Thoracic aorta (tissue), 2 donors: ENCODE measurements around the gene KLK10. TPM values are rescaled to one million over a fixed set of nuclear protein-coding genes. Genes with fewer than 3 reads are reported as not detected.

Experiments used
- ATAC-seq: fragments of 150-250 bp; one replicate; pipeline ENCODE4 v1.8.0; 2017; ENCODE audit warnings: low read depth; ENCODE audit not compliant: insufficient number of reproducible peaks, low FRiP score
- DNase-seq: peaks from one replicate; pipeline ENCODE4 v3.0.0-alpha.2; 2020; ENCODE audit warnings: low spot score
- H3K27ac ChIP-seq, 2 donors: fragments of 200-600 bp; sonication (generic); 1 replicate in 1 of 2; 2 replicates in 1 of 2; pipeline ENCODE4 v1.5.1; 2016; ENCODE audit warnings: mild to moderate bottlenecking in 2 of 2, moderate library complexity in 2 of 2
- H3K27me3 ChIP-seq: fragments of 200-600 bp; sonication (generic); replicated peaks from 2 replicates; pipeline ENCODE4 v1.6.0; 2016; ENCODE audit warnings: mild to moderate bottlenecking; ENCODE audit not compliant: insufficient read depth
- H3K36me3 ChIP-seq: fragments of 200-600 bp; sonication (generic); one replicate; pipeline ENCODE4 v1.5.1; 2016
- H3K4me1 ChIP-seq, 2 donors: fragments of 200-600 bp; sonication (generic); 1 replicate in 1 of 2; 2 replicates in 1 of 2; pipeline versions ENCODE4 v1.5.1 to v1.6.0; 2016; ENCODE audit warnings: low read depth in 2 of 2, mild to moderate bottlenecking in 1 of 2; ENCODE audit not compliant: control insufficient read depth in 1 of 2
- H3K4me3 ChIP-seq: fragments of 200-600 bp; sonication (generic); 2 replicates; pipeline ENCODE4 v1.5.1; 2016; ENCODE audit warnings: mild to moderate bottlenecking
- H3K9me3 ChIP-seq: fragments of 200-600 bp; sonication (generic); 2 replicates; pipeline ENCODE4 v1.5.1; 2016
- total RNA-seq, 2 donors: library from RNA; depleted of rRNA; stranded (reverse); fragments of >200 nt; gene quantifications; one replicate each; pipeline versions ENCODE4 v1.1.0 to v1.2.3, GENCODE V29; 2016
- TF ChIP-seq, protein P1 (sequence below): fragments of 200-600 bp; sonication (generic); IDR thresholded peaks from one replicate; pipeline ENCODE4 v1.5.1; 2019; ENCODE audit warnings: antibody characterized with exemption

Gene KLK10
- total RNA-seq, 2 donors from 2014 or later: not detected

DNA sequence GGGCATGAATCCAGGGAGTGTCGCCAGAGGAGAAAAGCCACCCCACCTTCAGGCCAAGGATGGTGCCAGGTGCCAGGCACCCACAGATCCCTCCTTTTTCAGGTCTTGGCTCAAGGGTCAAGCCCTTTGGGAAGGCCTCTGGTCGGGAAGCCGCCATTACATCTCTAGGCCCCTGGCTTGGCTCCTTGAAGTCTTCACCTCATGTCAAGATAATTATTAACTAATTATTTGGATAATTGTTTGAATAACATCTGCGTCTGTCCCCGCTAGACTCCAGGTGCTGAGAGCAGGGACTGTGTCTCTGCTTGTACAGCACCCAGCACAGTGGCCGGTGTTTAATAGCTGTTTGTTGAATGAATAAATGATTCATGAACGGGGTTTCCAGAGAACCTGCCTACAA, 44.2 kb upstream of the KLK10 start:
- DNase-seq (no peak), ATAC-seq (no peak)
- no peaks in the 10 kb centered on the region for H3K27me3 ChIP-seq
- H3K4me1 ChIP-seq: no peaks in the 10 kb centered on the region
- no peak overlapping the region for H3K27ac ChIP-seq
- no peaks in the 10 kb centered on the region for H3K36me3 ChIP-seq
- TF ChIP-seq, protein P1, sequence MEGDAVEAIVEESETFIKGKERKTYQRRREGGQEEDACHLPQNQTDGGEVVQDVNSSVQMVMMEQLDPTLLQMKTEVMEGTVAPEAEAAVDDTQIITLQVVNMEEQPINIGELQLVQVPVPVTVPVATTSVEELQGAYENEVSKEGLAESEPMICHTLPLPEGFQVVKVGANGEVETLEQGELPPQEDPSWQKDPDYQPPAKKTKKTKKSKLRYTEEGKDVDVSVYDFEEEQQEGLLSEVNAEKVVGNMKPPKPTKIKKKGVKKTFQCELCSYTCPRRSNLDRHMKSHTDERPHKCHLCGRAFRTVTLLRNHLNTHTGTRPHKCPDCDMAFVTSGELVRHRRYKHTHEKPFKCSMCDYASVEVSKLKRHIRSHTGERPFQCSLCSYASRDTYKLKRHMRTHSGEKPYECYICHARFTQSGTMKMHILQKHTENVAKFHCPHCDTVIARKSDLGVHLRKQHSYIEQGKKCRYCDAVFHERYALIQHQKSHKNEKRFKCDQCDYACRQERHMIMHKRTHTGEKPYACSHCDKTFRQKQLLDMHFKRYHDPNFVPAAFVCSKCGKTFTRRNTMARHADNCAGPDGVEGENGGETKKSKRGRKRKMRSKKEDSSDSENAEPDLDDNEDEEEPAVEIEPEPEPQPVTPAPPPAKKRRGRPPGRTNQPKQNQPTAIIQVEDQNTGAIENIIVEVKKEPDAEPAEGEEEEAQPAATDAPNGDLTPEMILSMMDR: no peak
- H3K9me3 ChIP-seq: no peaks in the 10 kb centered on the region
- H3K4me3 ChIP-seq: no peak overlapping the region

DNA sequence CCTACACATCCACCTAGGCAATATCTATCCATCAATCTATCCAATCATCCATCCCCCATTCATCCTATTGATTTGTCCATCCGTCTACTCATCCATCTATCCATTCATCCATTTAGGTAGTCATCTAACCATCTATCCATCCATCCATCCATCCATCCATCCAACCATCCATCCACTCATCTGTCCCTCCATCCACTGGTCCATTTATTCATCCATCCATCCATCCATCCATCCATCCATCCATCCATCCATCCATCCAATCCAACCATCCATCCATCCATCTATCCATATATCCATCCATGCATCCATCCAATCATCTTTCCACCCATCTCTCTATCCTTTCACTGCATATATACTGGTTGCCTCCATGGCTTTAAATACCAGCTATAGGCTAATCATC, 41.5 kb upstream of the KLK10 start:
- no peak overlapping the region for H3K4me3 ChIP-seq
- no peaks in the 10 kb centered on the region for H3K27me3 ChIP-seq
- TF ChIP-seq, protein P1: no peak
- H3K4me1 ChIP-seq: no peaks in the 10 kb centered on the region
- H3K27ac ChIP-seq: no peak overlapping the region
- no peaks in the 10 kb centered on the region for H3K9me3 ChIP-seq
- ATAC-seq: no peak
- H3K36me3 ChIP-seq: no peaks in the 10 kb centered on the region
- no peak for DNase-seq

DNA sequence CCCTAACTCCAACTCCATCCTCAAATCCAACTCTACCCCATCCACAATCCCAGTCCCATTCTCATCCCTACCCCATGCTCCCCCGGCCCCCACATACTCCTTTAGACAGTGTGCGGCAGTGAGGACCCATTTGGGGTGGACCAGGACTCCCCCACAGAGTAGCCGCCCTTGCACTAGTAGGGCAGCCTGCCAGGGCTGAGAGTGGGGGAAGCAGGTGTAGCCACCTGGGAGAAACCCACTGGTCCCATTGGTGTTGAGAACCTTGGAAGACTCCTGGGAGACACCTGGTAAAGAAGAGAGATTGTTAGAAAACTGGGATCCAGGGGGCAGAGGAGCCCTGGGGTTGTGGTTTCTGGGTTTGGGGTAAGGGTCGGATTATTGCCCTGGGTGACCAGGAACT, 40.8 kb upstream of the KLK10 start:
- Histone ChIP-seq H3K4me1 (no peaks in the 10 kb centered on the region), H3K36me3 (no peaks in the 10 kb centered on the region), H3K27ac (no peak overlapping the region), H3K27me3 (no peaks in the 10 kb centered on the region), H3K9me3 (no peaks in the 10 kb centered on the region), H3K4me3 (no peak overlapping the region)
- DNase-seq: no peak
- TF ChIP-seq, protein P1: no peak
- no peak for ATAC-seq

DNA sequence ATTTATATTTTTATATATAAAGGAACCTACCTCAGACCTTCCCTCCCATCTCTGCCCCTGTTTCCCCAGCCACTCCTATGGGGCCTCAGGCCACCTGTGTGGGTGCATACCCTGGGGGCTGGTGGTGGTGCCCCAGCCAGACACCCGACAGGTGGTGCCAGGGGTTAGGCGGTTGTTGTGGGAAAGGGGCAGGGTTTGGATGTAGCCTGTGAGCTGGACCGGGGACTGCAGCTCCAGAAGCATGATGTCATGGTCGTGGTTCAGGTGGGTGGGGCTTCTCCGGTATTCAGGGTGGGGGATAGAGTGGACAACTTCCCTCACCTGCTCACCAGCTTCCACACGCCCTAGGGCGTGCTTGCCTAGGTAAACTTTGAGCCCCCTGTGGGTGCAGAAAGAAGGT, 40.2 kb upstream of the KLK10 start:
- no peak for DNase-seq
- no peaks in the 10 kb centered on the region for H3K36me3 ChIP-seq
- no peaks in the 10 kb centered on the region for H3K9me3 ChIP-seq
- TF ChIP-seq, protein P1: no peak
- H3K4me1 ChIP-seq: no peaks in the 10 kb centered on the region
- no peak overlapping the region for H3K27ac ChIP-seq
- H3K4me3 ChIP-seq: no peak overlapping the region
- H3K27me3 ChIP-seq: no peaks in the 10 kb centered on the region
- no peak for ATAC-seq

DNA sequence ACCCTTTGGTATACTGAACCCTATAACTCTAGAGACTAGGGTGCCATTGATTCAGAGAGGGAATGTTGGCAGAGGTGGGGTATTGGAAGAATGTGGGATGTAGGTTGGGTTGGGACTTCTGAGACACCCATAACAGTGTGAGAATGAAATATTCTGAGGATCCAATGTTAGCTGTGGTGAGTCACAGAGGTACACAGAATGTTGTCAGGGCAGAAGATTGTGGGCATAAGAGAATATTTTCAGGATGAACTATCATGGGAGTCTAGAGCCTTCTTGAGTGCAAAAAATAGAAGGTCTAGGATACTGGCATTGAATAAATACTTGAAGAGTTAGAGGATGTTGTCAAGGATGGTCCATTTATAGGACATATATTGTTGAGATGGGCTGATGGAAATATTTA, 36.4 kb upstream of the KLK10 start:
- H3K27ac ChIP-seq: no peak overlapping the region
- H3K9me3 ChIP-seq: no peaks in the 10 kb centered on the region
- no peak overlapping the region for H3K4me3 ChIP-seq
- TF ChIP-seq, protein P1: no peak
- DNase-seq: no peak
- no peaks in the 10 kb centered on the region for H3K36me3 ChIP-seq
- H3K27me3 ChIP-seq: no peaks in the 10 kb centered on the region
- no peak for ATAC-seq
- no peaks in the 10 kb centered on the region for H3K4me1 ChIP-seq
